Measurements from ENCODE around the gene UROD. TPM values are rescaled to one million over a fixed set of nuclear protein-coding genes. Genes with fewer than 3 reads are reported as not detected.

Gene UROD
- total RNA-seq, 4 donors from 2014 or later = 53.1 to 95.1 (median 62.1) TPM

Other genes with a start within 250 kb of the UROD start
- 1,000 to 10,000 TPM; 2,048 to 2,345 (median 2,235) TPM for gene RPS8, start 236.7 kb upstream of the UROD start, total RNA-seq
- under 1 TPM in 2 of 4 donors, not detected in 2; 0.21 to 0.98 TPM for gene BEST4, start 224.1 kb upstream of the UROD start, total RNA-seq
- gene PLK3, start 211.9 kb upstream of the UROD start, total RNA-seq = 10 to 100 TPM; 10.6 to 29.3 (median 26.3) TPM
- 1 to 10 TPM in 2 of 4 donors, not detected in 2; 2.5 to 3.3 TPM for gene DYNLT4, start 204.9 kb upstream of the UROD start, total RNA-seq
- gene BTBD19, start 203.7 kb upstream of the UROD start, total RNA-seq = 10 to 100 TPM; 14.9 to 50.0 (median 25.5) TPM
- gene PTCH2, start 169.0 kb upstream of the UROD start, total RNA-seq = 10 to 100 TPM in 2 of 4 donors, 1 to 10 TPM in 2; 6.6 to 13.4 (median 9.9) TPM
- 10 to 100 TPM; 13.1 to 42.0 (median 26.5) TPM for gene EIF2B3, start 25.7 kb upstream of the UROD start, total RNA-seq
- gene HECTD3, start 930 bp upstream of the UROD start, total RNA-seq = 10 to 100 TPM; 40.4 to 51.6 (median 46.4) TPM
- 1 to 10 TPM; 2.1 to 3.7 (median 2.5) TPM for gene ZSWIM5, start 194.4 kb downstream of the UROD start, total RNA-seq

All from tibial nerve (tissue), 4 donors.